ENCODE data around the gene GTF3C5.
"Not testable (repeated sequence)": the region's sequence is repeated elsewhere in the genome, so short reads cannot be mapped to it uniquely, and the experiment has no call there.

GTF3C5 gene

GRCh38 chr9:132996526-132996925 lies 34.3 kb upstream of the GTF3C5 start:
- DNase-seq: no peak

GRCh38 chr9:132997591-132997990 lies 33.2 kb upstream of the GTF3C5 start:
- DNase-seq: no peak

GRCh38 chr9:132998221-132998620 lies 32.6 kb upstream of the GTF3C5 start:
- not testable (repeated sequence) for DNase-seq

GRCh38 chr9:132998831-132999635 lies 31.8 kb upstream of the GTF3C5 start:
- DNase-seq: no peak

- no peak for DNase-seq
Observed at GRCh38 chr9:133002147-133003070, 28.4 kb upstream of the GTF3C5 start.

- DNase-seq: no peak
Observed at GRCh38 chr9:133003071-133003461, 27.7 kb upstream of the GTF3C5 start.

- DNase-seq: no peak
Observed at GRCh38 chr9:133003671-133004090, 27.1 kb upstream of the GTF3C5 start.

- no peak for DNase-seq
Observed at GRCh38 chr9:133004091-133004998, 26.5 kb upstream of the GTF3C5 start.

GRCh38 chr9:133004999-133005760 lies 25.6 kb upstream of the GTF3C5 start:
- DNase-seq: no peak

- no peak for DNase-seq
Observed at GRCh38 chr9:133005957-133006356, 24.8 kb upstream of the GTF3C5 start.

- DNase-seq: no peak
Observed at GRCh38 chr9:133006731-133007352, 24.0 kb upstream of the GTF3C5 start.

- DNase-seq: no peak
Observed at GRCh38 chr9:133008406-133008805, 22.4 kb upstream of the GTF3C5 start.

GRCh38 chr9:133008824-133009223 lies 22.0 kb upstream of the GTF3C5 start:
- DNase-seq: no peak

- no peak for DNase-seq
Observed at GRCh38 chr9:133009906-133010582, 20.8 kb upstream of the GTF3C5 start.

- DNase-seq: no peak
Observed at GRCh38 chr9:133014696-133015095, 16.1 kb upstream of the GTF3C5 start.

- DNase-seq: peak; percentile 39
Observed at GRCh38 chr9:133023117-133023890, 7.5 kb upstream of the GTF3C5 start.

GRCh38 chr9:133026426-133026825 lies 4.4 kb upstream of the GTF3C5 start:
- no peak for DNase-seq

- no peak for DNase-seq
Observed at GRCh38 chr9:133027134-133027533, 3.7 kb upstream of the GTF3C5 start.

GRCh38 chr9:133028221-133028620 lies 2.6 kb upstream of the GTF3C5 start:
- DNase-seq: no peak

GRCh38 chr9:133029994-133030316 lies 842 bp upstream of the GTF3C5 start:
- DNase-seq: no peak

GRCh38 chr9:133031130-133031422 lies 279 bp downstream of the GTF3C5 start:
- no peak for DNase-seq

All from CD4-positive, alpha-beta T cell treated with Interleukin-10 for 1 hour (primary cell).